Stimulated activated effector memory CD8-positive, alpha-beta T cell treated with anti-CD3 and anti-CD28 coated beads, Interleukin-12 subunit alpha, Interleukin-12 subunit beta, amount 100 ng/mL, for 72 hours (primary cell): Measurements from ENCODE around the gene HNRNPUL1.
"Not testable (repeated sequence)": the region's sequence is repeated elsewhere in the genome, so short reads cannot be mapped to it uniquely, and the experiment has no call there.

Source experiments
- ATAC-seq: fragments of 150-1000 bp; cut with Tn5 transposase; 2 replicates; pipeline ENCODE4 v1.10.0; 2021
- DNase-seq, 2 donors: peaks; one replicate each; pipeline ENCODE4 v3.0.0; 2021 to 2022; ENCODE audit warnings: low spot score in 2 of 2
- H3K27ac Mint-ChIP-seq: one replicate; pipeline ENCODE4 v1.8.0; 2022; ENCODE audit warnings: mild to moderate bottlenecking, mixed read lengths
- H3K36me3 Mint-ChIP-seq: one replicate; pipeline ENCODE4 v1.8.0; 2022; ENCODE audit warnings: mild to moderate bottlenecking, mixed read lengths
- H3K4me1 Mint-ChIP-seq: one replicate; pipeline ENCODE4 v1.8.0; 2022; ENCODE audit warnings: mixed read lengths
- H3K4me3 Mint-ChIP-seq: one replicate; pipeline ENCODE4 v1.8.0; 2022; ENCODE audit warnings: mild to moderate bottlenecking, mixed read lengths
- H3K9me3 Mint-ChIP-seq: one replicate; pipeline ENCODE4 v1.8.0; 2022; ENCODE audit warnings: mixed read lengths

The HNRNPUL1 gene

GRCh38 chr19:41253660-41254059 lies 10.5 kb upstream of the HNRNPUL1 start:
- no peaks in the 10 kb centered on the region for H3K36me3 Mint-ChIP-seq
- H3K4me3 Mint-ChIP-seq = no peak overlapping the region
- no peaks in the 10 kb centered on the region for H3K4me1 Mint-ChIP-seq
- H3K27ac Mint-ChIP-seq = no peak overlapping the region
- ATAC-seq (no peak), DNase-seq (no peak)
- no peaks in the 10 kb centered on the region for H3K9me3 Mint-ChIP-seq

GRCh38 chr19:41255171-41255570 lies 9.0 kb upstream of the HNRNPUL1 start:
- no peaks in the 10 kb centered on the region for H3K36me3 Mint-ChIP-seq
- no peak for ATAC-seq
- H3K27ac Mint-ChIP-seq = no peak overlapping the region
- H3K4me1 Mint-ChIP-seq = no peaks in the 10 kb centered on the region
- no peaks in the 10 kb centered on the region for H3K9me3 Mint-ChIP-seq
- H3K4me3 Mint-ChIP-seq = no peak overlapping the region
- DNase-seq = no peak

GRCh38 chr19:41261474-41262190 lies 2.5 kb upstream of the HNRNPUL1 start:
- DNase-seq (peak in 1 of 2 donors; percentile 55), ATAC-seq (no peak)
- H3K27ac Mint-ChIP-seq = peak overlapping the region; percentile 100
- peak overlapping the region; percentile 99 for H3K4me3 Mint-ChIP-seq
- H3K4me1 Mint-ChIP-seq = peaks cover 38% of the 10 kb centered on the region
- H3K9me3 Mint-ChIP-seq = no peaks in the 10 kb centered on the region
- peaks cover 51% of the 10 kb centered on the region for H3K36me3 Mint-ChIP-seq

GRCh38 chr19:41263042-41263849 lies 926 bp upstream of the HNRNPUL1 start:
- ATAC-seq = peak; percentile 56

GRCh38 chr19:41264581-41265394 lies 616 bp downstream of the HNRNPUL1 start:
- ATAC-seq (no peak), DNase-seq (peak; percentile 22 to 72)
- peaks cover 82% of the 10 kb centered on the region for H3K36me3 Mint-ChIP-seq
- H3K4me3 Mint-ChIP-seq = peak overlapping the region; percentile 99
- H3K9me3 Mint-ChIP-seq = no peaks in the 10 kb centered on the region
- H3K4me1 Mint-ChIP-seq = peaks cover 52% of the 10 kb centered on the region
- peak overlapping the region; percentile 100 for H3K27ac Mint-ChIP-seq

More at GRCh38 chr19:41263042-41263849, 926 bp upstream of the HNRNPUL1 start:
- H3K9me3 Mint-ChIP-seq = no peaks in the 10 kb centered on the region
- peaks cover 67% of the 10 kb centered on the region for H3K36me3 Mint-ChIP-seq
- H3K4me1 Mint-ChIP-seq = peaks cover 52% of the 10 kb centered on the region
- peak; percentile 58 to 87 for DNase-seq
- H3K4me3 Mint-ChIP-seq = peak overlapping the region; percentile 99
- H3K27ac Mint-ChIP-seq = peak overlapping the region; percentile 100

GRCh38 chr19:41265395-41266153 lies 1.4 kb downstream of the HNRNPUL1 start:
- Mint-ChIP-seq H3K36me3 (peaks cover 90% of the 10 kb centered on the region), H3K27ac (peak overlapping the region; percentile 100), H3K9me3 (no peaks in the 10 kb centered on the region), H3K4me3 (peak overlapping the region; percentile 99), H3K4me1 (peaks cover 52% of the 10 kb centered on the region)
- DNase-seq = peak in 1 of 2 donors; percentile 63
- no peak for ATAC-seq

GRCh38 chr19:41269055-41269454 lies 4.9 kb downstream of the HNRNPUL1 start:
- peaks cover 31% of the 10 kb centered on the region for H3K4me1 Mint-ChIP-seq
- H3K36me3 Mint-ChIP-seq = peaks cover 100% of the 10 kb centered on the region
- H3K9me3 Mint-ChIP-seq = no peaks in the 10 kb centered on the region
- ATAC-seq = no peak
- H3K4me3 Mint-ChIP-seq = no peak overlapping the region
- H3K27ac Mint-ChIP-seq = no peak overlapping the region
- no peak for DNase-seq

DNA sequence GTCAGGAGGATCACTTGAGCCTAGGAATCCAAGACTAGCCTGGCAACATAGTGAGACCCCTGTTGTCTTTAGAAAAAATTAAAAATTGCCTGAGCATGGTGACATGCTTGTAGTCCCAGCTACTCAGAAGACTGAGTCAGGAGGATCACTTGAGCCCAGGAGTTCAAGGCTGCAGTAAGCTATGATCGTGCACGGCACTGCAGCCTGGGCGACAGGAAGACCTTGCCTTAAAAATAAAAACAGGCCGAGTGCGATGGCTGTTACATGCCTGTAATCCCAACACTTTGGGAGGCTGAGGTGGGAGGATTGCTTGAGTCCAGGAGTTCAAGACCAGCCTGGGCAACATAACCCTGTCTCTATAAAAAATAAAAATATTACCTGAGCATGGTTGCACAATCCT lies 5.4 kb downstream of the HNRNPUL1 start:
- DNase-seq (no peak), ATAC-seq (no peak)
- Mint-ChIP-seq H3K4me3 (no peak overlapping the region), H3K36me3 (peaks cover 100% of the 10 kb centered on the region), H3K4me1 (peaks cover 32% of the 10 kb centered on the region), H3K27ac (no peak overlapping the region), H3K9me3 (no peaks in the 10 kb centered on the region)

DNA sequence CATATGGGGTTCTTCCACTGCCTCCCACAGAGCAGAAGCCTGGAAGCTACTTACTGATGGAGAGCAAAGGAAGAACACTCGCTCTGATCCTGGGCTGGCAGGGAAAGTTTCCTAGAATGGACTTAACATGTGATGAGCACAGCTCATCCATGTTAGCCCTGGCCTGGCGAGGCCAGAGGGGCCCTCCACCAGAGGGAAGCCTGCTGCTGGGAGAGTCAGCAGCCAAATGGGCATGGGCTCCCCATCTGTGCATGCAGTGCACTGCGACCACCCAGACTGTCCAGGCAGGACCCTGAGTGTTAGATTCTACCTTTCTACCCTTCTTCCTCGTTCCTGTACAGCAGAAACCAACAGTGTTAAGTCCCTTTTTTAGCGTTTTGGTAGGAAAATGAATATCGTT lies 8.9 kb downstream of the HNRNPUL1 start:
- H3K36me3 Mint-ChIP-seq = peaks cover 100% of the 10 kb centered on the region
- ATAC-seq (no peak), DNase-seq (no peak)
- no peaks in the 10 kb centered on the region for H3K9me3 Mint-ChIP-seq
- no peak overlapping the region for H3K4me3 Mint-ChIP-seq
- H3K27ac Mint-ChIP-seq = peak overlapping the region; percentile 32
- peaks cover 6% of the 10 kb centered on the region for H3K4me1 Mint-ChIP-seq

DNA sequence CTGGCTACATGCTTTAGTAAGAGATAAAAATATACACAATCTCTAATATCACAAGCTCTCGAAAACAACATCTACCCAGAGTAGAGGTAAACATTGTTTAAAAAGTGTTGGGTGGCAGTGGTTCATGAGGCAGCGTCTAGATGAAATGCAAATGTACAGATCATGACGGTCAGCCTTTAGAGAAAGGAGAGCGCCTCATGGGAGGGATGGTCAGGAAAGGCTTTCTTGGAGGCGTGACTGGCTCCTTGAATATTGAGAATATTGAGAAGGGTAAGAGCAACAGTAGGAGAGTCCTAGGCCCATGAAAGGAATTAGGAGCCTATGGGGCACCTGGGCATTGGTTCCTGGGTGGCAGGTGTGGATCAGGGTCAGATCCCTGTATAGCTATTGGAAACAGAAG lies 10.6 kb downstream of the HNRNPUL1 start:
- H3K9me3 Mint-ChIP-seq = no peaks in the 10 kb centered on the region
- peaks cover 100% of the 10 kb centered on the region for H3K36me3 Mint-ChIP-seq
- no peak for ATAC-seq
- H3K4me1 Mint-ChIP-seq = peaks cover 6% of the 10 kb centered on the region
- no peak overlapping the region for H3K27ac Mint-ChIP-seq
- DNase-seq = no peak
- H3K4me3 Mint-ChIP-seq = no peak overlapping the region

- DNase-seq (no peak), ATAC-seq (no peak)
- H3K4me3 Mint-ChIP-seq = no peak overlapping the region
These were observed 12.1 kb downstream of the HNRNPUL1 start for GRCh38 chr19:41276231-41276630.

DNA sequence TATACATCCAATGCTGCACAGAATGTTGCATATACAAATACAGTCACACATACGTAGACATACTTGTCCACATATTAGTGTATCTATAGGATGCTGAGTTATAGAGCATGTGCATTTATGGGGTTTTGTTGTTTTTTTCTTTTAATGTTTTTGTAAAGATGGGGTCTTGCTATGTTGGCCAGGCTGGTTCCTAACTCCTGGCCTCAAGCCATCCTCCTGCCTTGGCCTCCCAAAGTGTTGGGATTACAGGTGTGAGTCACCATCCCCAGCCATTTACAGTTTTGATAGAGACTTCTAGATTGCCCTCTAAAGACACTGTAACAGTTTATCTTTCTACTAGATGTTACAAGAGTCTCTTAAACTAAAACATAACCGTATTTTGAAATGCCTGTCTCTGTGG lies 14.3 kb downstream of the HNRNPUL1 start:
- no peak for ATAC-seq
- H3K27ac Mint-ChIP-seq = peak overlapping the region; percentile 17
- no peak overlapping the region for H3K4me3 Mint-ChIP-seq
- no peaks in the 10 kb centered on the region for H3K9me3 Mint-ChIP-seq
- peaks cover 100% of the 10 kb centered on the region for H3K36me3 Mint-ChIP-seq
- DNase-seq = no peak
- H3K4me1 Mint-ChIP-seq = peaks cover 6% of the 10 kb centered on the region

More at GRCh38 chr19:41276231-41276630, 12.1 kb downstream of the HNRNPUL1 start:
- H3K9me3 Mint-ChIP-seq = no peaks in the 10 kb centered on the region
- peaks cover 6% of the 10 kb centered on the region for H3K4me1 Mint-ChIP-seq
- peak overlapping the region; percentile 70 for H3K27ac Mint-ChIP-seq
- peaks cover 100% of the 10 kb centered on the region for H3K36me3 Mint-ChIP-seq

GRCh38 chr19:41288673-41289530 lies 24.7 kb downstream of the HNRNPUL1 start:
- H3K27ac Mint-ChIP-seq = peak overlapping the region; percentile 52
- ATAC-seq (no peak), DNase-seq (no peak)
- peaks cover 100% of the 10 kb centered on the region for H3K36me3 Mint-ChIP-seq
- no peak overlapping the region for H3K4me3 Mint-ChIP-seq
- no peaks in the 10 kb centered on the region for H3K9me3 Mint-ChIP-seq
- H3K4me1 Mint-ChIP-seq = no peaks in the 10 kb centered on the region

DNA sequence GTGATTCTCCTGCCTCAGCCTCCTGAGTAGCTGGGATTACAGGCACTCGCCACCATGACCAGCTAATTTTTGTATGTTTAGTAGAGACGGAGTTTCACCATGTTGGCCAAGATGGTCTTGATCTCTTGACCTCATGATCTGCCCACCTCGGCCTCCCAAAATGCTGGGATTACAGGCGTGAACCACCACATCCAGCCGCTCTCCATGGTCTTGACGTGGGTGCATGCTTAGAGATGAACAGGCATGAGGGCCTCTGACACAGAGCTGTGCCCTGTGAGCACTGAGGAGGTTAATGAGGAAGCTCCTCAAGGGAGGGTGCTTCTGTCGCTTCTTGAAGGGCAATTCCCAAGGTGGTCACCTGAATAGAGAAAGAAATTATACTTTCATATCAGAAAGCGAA lies 25.6 kb downstream of the HNRNPUL1 start:
- H3K4me1 Mint-ChIP-seq, DNase-seq, H3K4me3 Mint-ChIP-seq, H3K9me3 Mint-ChIP-seq, H3K27ac Mint-ChIP-seq, ATAC-seq: not testable (repeated sequence)
- H3K36me3 Mint-ChIP-seq = peaks cover 100% of the 10 kb centered on the region
